PC-9 (cell line): ENCODE results near the gene MAJIN. TPM values are rescaled to one million over a fixed set of nuclear protein-coding genes. Genes with fewer than 3 reads are reported as not detected.

Experiments
- BruUV-seq: library from RNA; stranded (reverse); fragments of 400-500 nt; replicated peaks from 2 replicates; lab custom pipeline; 2021; lab: Mats Ljungman, UMichigan
- CTCF ChIA-PET: fragments of 300-600 bp; sonication (Branson Sonifier 250); formaldehyde crosslinking; loops from one replicate; lab custom pipeline; 2022; ENCODE audit warnings: antibody characterized with exemption; lab: Charles Lee
- POLR2A ChIA-PET: fragments of 300-600 bp; sonication (Branson Sonifier 250); formaldehyde crosslinking; loops from one replicate; lab custom pipeline; 2022; ENCODE audit warnings: antibody characterized with exemption; ENCODE audit not compliant: unreplicated experiment; lab: Charles Lee
- DNase-seq, 2 experiments: peaks; one replicate each; pipeline versions ENCODE4 v3.0.0 to v3.0.0-alpha.2; 2015 to 2022; ENCODE audit warnings: mixed read lengths in 1 of 2
- H2AFZ ChIP-seq: fragments of 200-600 bp; sonication (generic); 2 replicates; pipeline ENCODE4 v1.8.1; 2017; ENCODE audit warnings: antibody characterized with exemption
- H3F3A ChIP-seq: fragments of 200-600 bp; sonication (generic); 2 replicates; pipeline ENCODE4 v1.8.1; 2017; ENCODE audit warnings: antibody characterized with exemption, mild to moderate bottlenecking, low read depth; ENCODE audit not compliant: insufficient read depth
- H3K27ac ChIP-seq: fragments of 200-600 bp; sonication (generic); 2 replicates; pipeline ENCODE4 v1.6.1; 2016; ENCODE audit warnings: mixed run types
- H3K27me3 ChIP-seq: fragments of 200-600 bp; sonication (generic); 2 replicates; pipeline ENCODE4 v1.6.1; 2016; ENCODE audit warnings: low read depth, mixed run types; ENCODE audit not compliant: insufficient read depth
- H3K36me3 ChIP-seq: fragments of 200-600 bp; sonication (generic); 2 replicates; pipeline ENCODE4 v1.6.1; 2016; ENCODE audit warnings: low read depth, mixed run types
- H3K4me1 ChIP-seq: fragments of 200-600 bp; sonication (generic); replicated peaks from 2 replicates; pipeline ENCODE4 v1.6.1; 2016; ENCODE audit warnings: mixed run types; ENCODE audit not compliant: insufficient read depth
- H3K4me2 ChIP-seq: fragments of 200-600 bp; sonication (generic); 2 replicates; pipeline ENCODE4 v1.6.1; 2017; ENCODE audit warnings: mixed run types
- H3K4me3 ChIP-seq: fragments of 200-600 bp; sonication (generic); 2 replicates; pipeline ENCODE4 v1.6.1; 2016; ENCODE audit warnings: mixed run types
- H3K79me2 ChIP-seq: fragments of 200-600 bp; sonication (generic); 2 replicates; pipeline ENCODE4 v1.6.1; 2017; ENCODE audit warnings: low read depth, mixed run types
- H3K9me2 ChIP-seq: fragments of 200-600 bp; sonication (generic); 2 replicates; pipeline ENCODE4 v1.8.1; 2017; ENCODE audit warnings: mild to moderate bottlenecking; ENCODE audit not compliant: insufficient read depth
- H3K9me3 ChIP-seq: fragments of 200-600 bp; sonication (generic); 2 replicates; pipeline ENCODE4 v1.8.1; 2016; ENCODE audit warnings: low read depth; ENCODE audit not compliant: insufficient read depth
- H4K20me1 ChIP-seq: fragments of 200-600 bp; sonication (generic); 2 replicates; pipeline ENCODE4 v1.8.1; 2017; ENCODE audit not compliant: insufficient read depth
- CTCF ChIP-seq: fragments of 200-600 bp; sonication (generic); conservative IDR thresholded peaks from 2 replicates; pipeline ENCODE4 v1.6.1; 2017; ENCODE audit warnings: mixed run types, antibody characterized with exemption, mild to moderate bottlenecking, moderate library complexity
- EZH2 ChIP-seq: fragments of 200-600 bp; sonication (generic); IDR thresholded peaks from 2 replicates; pipeline ENCODE4 v1.8.0; 2017; ENCODE audit warnings: antibody characterized with exemption, low read depth
- intact Hi-C: fragments of 100-400 bp; cut with micrococcal nuclease; formaldehyde crosslinking; loops from one replicate; pipeline ENCODE4 v1.10.0; 2022; ENCODE audit not compliant: unreplicated experiment
- total RNA-seq: library from RNA; stranded (reverse); gene quantifications from 2 replicates; pipeline ENCODE4 v1.2.3, GENCODE V29; 2021

Gene MAJIN
- total RNA-seq, 1 experiment from 2014 or later = 4.5 TPM

GRCh38 chr11:64934682-64935358, 37.1 kb downstream of the MAJIN start:
- Histone ChIP-seq H3K27me3 (no peaks in the 10 kb centered on the region), H3K9me3 (no peaks in the 10 kb centered on the region), H3F3A (no peaks in the 10 kb centered on the region), H2AFZ (no peak overlapping the region), H3K4me3 (no peak overlapping the region), H3K4me2 (no peak overlapping the region), H3K9me2 (no peaks in the 10 kb centered on the region), H3K4me1 (no peaks in the 10 kb centered on the region), H3K27ac (no peak overlapping the region), H3K36me3 (no peaks in the 10 kb centered on the region), H3K79me2 (no peaks in the 10 kb centered on the region), H4K20me1 (no peaks in the 10 kb centered on the region)
- no peak for TF ChIP-seq EZH2
- no peak for TF ChIP-seq CTCF
- CTCF ChIA-PET = no interaction called here
- DNase-seq = no peak
- POLR2A ChIA-PET = interaction anchor here (0.5 to 0.6 kb wide), 2 partner anchors 37 to 80 kb away, joined by 3 to 5 read pairs; partner anchors contain the start of gene MAJIN
- no TSS peak for BruUV-seq
- intact Hi-C loops = no loop called here

- POLR2A ChIA-PET = interaction anchor here (0.7 kb wide), 1 partner anchor 20 kb away, joined by 3 read pairs; no protein-coding TSS in a partner anchor
- TF ChIP-seq CTCF = no peak
- no peak for TF ChIP-seq EZH2
These were observed 37.8 kb downstream of the MAJIN start for GRCh38 chr11:64933935-64934681.

GRCh38 chr11:64933213-64933934, 38.5 kb downstream of the MAJIN start:
- no peaks in the 10 kb centered on the region for H3K27me3 ChIP-seq
- no peaks in the 10 kb centered on the region for H3F3A ChIP-seq
- H3K4me3 ChIP-seq = no peak overlapping the region
- no peak for TF ChIP-seq CTCF
- no peak for TF ChIP-seq EZH2
- ChIA-PET POLR2A (interaction anchor here (0.7 kb wide), 1 partner anchor 19 kb away, joined by 3 read pairs; no protein-coding TSS in a partner anchor), CTCF (interaction anchor here (0.7 to 1.0 kb wide), 3 partner anchors 18 to 40 kb away, joined by 3 to 4 read pairs (median 4); no protein-coding TSS in a partner anchor)
- no peak overlapping the region for H3K4me2 ChIP-seq
- no peaks in the 10 kb centered on the region for H3K9me2 ChIP-seq
- H4K20me1 ChIP-seq = no peaks in the 10 kb centered on the region
- H3K4me1 ChIP-seq = no peaks in the 10 kb centered on the region
- H3K27ac ChIP-seq = no peak overlapping the region
- no peaks in the 10 kb centered on the region for H3K9me3 ChIP-seq
- no peak overlapping the region for H2AFZ ChIP-seq
- H3K36me3 ChIP-seq = no peaks in the 10 kb centered on the region
- intact Hi-C loops = no loop called here
- H3K79me2 ChIP-seq = no peaks in the 10 kb centered on the region
- no TSS peak for BruUV-seq
- DNase-seq = no peak

More at GRCh38 chr11:64933935-64934681, 37.8 kb downstream of the MAJIN start:
- intact Hi-C loops = no loop called here
- DNase-seq = no peak
- BruUV-seq = no TSS peak
- Histone ChIP-seq H3K79me2 (no peaks in the 10 kb centered on the region), H3K4me1 (no peaks in the 10 kb centered on the region), H2AFZ (no peak overlapping the region), H3K4me3 (no peak overlapping the region), H3F3A (no peaks in the 10 kb centered on the region), H3K9me3 (no peaks in the 10 kb centered on the region), H3K27me3 (no peaks in the 10 kb centered on the region), H3K4me2 (no peak overlapping the region), H3K36me3 (no peaks in the 10 kb centered on the region), H4K20me1 (no peaks in the 10 kb centered on the region), H3K9me2 (no peaks in the 10 kb centered on the region), H3K27ac (no peak overlapping the region)
- CTCF ChIA-PET = interaction anchor here (0.7 kb wide), 1 partner anchor 40 kb away, joined by 3 read pairs; no protein-coding TSS in a partner anchor
